Head of caudate nucleus (tissue), 42 donors: ENCODE data around the gene TMEM135.

Source experiments
- DNase-seq, 42 donors: peaks; one replicate each; pipeline versions ENCODE4 v3.0.0 to v3.0.0-alpha.2; 2020 to 2021; ENCODE audit warnings: mixed read lengths in 7 of 42
- intact Hi-C: fragments of 100-400 bp; cut with DNase I; formaldehyde crosslinking; loops from one replicate; pipeline ENCODE4 v1.15.0; 2022

Gene TMEM135

DNA sequence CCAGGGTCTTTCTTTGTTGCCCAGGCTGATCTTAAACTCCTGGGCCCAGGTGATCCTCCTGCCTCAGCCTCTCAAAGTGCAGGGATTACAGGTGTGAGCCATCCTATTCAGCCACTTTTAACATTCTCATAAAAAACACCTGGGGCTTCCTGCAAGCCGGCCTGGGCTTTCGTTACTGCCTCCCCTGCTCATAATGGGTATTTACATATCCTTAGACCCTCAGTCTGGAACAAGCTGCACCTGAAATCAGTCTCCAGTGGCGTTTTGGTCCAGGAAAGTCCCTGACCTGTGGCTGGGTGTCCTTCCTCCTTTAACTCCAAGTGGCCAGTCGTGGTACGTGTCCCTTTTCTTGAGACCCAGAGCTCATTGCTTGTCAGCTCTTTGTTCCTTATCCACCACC lies 320.7 kb downstream of the TMEM135 start:
- DNase-seq, result no peak
- intact Hi-C loops, result no loop called here

GRCh38 chr11:87359401-87359800 lies 321.7 kb downstream of the TMEM135 start:
- intact Hi-C loops, result no loop called here
- no peak for DNase-seq

GRCh38 chr11:87361891-87362290 lies 324.2 kb downstream of the TMEM135 start:
- intact Hi-C loops, result no loop called here
- peak in 3 of 42 donors; percentile 7 to 34 (median 10) for DNase-seq

DNA sequence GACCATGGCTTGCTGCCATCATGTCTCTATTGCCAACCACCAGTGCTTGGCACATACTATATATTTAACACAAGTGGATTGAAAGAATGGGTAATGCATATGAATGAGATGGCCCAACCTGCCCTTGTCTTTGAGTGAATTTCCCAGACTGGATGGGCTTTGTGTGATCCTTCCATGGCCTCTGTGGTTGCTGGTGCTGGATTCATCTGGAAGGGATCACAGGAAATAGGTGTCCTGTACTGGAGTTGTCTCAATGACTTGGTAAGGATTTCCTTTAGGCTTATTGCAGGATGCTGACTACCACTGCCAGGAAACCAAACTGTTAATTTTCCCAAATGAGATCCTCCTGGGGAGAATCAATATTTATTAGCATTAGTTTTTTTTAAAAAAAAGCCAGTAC lies 328.6 kb downstream of the TMEM135 start:
- intact Hi-C loops, result no loop called here
- no peak for DNase-seq

DNA sequence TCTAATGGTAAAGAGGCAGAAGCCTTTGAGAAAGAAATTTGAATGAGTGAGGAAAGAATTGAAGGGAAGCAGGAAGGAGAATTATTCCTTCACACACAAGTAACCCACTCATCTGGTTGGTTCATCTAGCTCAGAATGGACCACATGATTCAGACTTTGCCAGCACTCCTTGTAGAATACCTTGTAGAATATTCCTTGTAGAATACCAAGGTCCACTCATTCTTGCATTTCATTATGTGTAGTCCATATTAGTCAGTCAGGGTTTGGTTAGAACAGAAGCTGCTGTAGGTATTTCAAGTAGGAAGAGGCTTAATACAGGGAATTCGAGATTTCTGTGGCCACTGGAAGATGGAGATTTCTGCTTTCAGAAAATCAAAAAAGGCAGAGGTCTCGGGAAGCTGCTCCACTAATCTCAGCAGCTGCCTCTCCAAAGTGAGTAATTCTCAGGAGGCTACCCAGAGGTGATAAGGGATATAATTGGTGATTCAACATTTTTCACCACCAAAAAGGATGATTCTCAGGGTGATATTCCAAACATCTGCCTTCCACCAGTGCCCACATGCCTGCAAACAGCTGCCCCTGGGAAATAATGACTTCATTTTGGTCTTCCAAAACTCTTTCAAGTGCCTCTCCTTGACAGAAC lies 329.1 kb downstream of the TMEM135 start:
- intact Hi-C loops, result no loop called here
- DNase-seq, result no peak

DNA sequence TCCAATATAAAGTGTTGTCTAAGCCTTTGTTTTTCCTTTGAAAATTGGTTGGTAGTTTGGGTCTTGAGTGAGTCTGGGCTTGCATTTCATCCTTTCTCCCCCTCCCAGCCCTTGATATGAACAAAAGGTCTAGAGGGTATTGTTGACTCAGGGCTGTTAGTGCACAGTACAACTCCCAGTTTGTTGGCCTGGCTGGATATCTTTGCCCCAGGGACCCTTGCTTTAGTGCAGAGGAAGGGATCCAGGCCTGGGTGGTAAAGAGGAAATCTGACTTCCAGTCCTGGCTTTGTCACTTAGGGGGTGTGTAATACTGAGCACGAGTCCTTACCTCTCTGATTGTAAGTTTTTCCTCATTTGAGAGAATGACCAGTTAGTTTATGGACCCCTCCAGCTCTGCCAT lies 330.4 kb downstream of the TMEM135 start:
- intact Hi-C loops, result no loop called here
- no peak for DNase-seq

DNA sequence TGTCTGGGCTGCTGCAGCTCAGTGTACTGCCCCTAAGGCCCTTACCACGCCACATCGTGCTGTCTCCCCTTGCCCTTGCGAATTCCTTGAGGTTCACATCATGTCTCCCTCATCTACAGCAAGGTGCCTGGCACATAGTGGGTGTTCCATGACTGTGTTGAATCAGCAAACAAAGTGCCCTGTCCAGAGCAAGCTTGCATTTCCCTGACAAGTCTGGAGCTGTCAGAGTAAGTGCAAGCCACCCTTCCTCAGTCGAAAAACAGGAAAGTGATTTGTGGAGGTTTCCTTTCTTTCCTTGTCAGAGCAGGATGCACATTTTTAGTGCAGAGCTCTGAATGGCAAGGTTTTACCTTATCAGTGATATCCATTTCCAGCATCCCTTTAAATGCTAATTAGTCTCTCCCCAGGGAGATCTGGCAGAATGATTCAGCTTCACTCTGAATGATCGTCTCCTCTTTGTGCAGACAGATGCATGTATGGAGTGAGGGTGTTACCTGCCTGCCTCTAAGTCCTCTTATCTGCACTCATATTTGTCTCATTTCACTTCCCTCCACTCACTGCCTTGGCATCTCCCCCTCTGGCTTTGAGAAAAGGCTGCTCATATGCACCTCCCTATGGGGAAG lies 331.2 kb downstream of the TMEM135 start:
- DNase-seq, result peak in 1 of 42 donors; percentile 44
- intact Hi-C loops, result no loop called here

DNA sequence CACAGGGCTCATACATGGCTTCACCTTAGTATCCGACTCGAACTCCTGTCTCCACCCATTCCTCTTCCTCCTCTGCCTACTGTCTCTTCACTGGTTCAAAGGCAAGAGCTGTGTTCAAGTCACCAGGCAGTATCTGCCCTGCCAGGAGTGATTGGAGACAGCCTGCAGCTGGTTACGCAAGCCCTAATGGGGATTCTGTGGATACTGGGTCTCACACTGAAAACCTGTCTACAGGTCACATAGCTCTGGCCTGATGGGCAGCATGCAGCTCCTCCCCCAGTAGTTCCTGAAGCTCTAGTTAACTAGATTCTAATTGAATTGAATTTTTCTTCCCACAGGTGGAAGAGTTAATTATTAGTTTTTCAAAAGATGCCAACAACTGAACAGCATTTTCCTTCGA lies 332.2 kb downstream of the TMEM135 start:
- DNase-seq, result no peak
- intact Hi-C loops, result no loop called here

GRCh38 chr11:87372065-87372464 lies 334.3 kb downstream of the TMEM135 start:
- DNase-seq, result no peak
- intact Hi-C loops, result no loop called here
